GM12878 (cell line): ENCODE data around the gene PTPRN2. TPM values are rescaled to one million over a fixed set of nuclear protein-coding genes. Genes with fewer than 3 reads are reported as not detected.

Experiments
- ATAC-seq: fragments of 200-7000 bp; cut with Tn5 transposase; 3 replicates; pipeline ENCODE4 v1.9.1; 2020; ENCODE audit warnings: mild to moderate bottlenecking, moderate library complexity
- BruUV-seq: library from RNA; stranded (reverse); fragments of 400-500 nt; replicated peaks from 2 replicates; lab custom pipeline; 2021; lab: Mats Ljungman, UMichigan
- CTCF ChIA-PET: fragments of 300-600 bp; sonication (Branson Sonifier 250); formaldehyde crosslinking; extraction: SDS; loops from one replicate; lab custom pipeline; 2021; ENCODE audit warnings: inconsistent platforms; lab: Yijun Ruan, JAX
- POLR2A ChIA-PET: fragments of 350-600 bp; formaldehyde crosslinking; extraction: SDS; loops from one replicate; lab custom pipeline; 2021; ENCODE audit warnings: inconsistent platforms; lab: Charles Lee
- RAD21 ChIA-PET: fragments of 300-600 bp; sonication (Branson Sonifier 250); formaldehyde crosslinking; loops from one replicate; lab custom pipeline; 2023; ENCODE audit warnings: antibody characterized with exemption; ENCODE audit not compliant: unreplicated experiment; lab: Charles Lee
- SMC1A ChIA-PET: fragments of 300-600 bp; sonication (Branson Sonifier 250); formaldehyde crosslinking; loops from one replicate; lab custom pipeline; 2023; ENCODE audit not compliant: unreplicated experiment, uncharacterized antibody; lab: Charles Lee
- DNase-seq: peaks from one replicate; pipeline ENCODE4 v3.0.0-alpha.2; 2011; ENCODE audit warnings: low read depth, low spot score
- FAIRE-seq: peaks from 3 replicates; lab custom pipeline; 2011; peaks lifted over from hg19 to GRCh38; lab: Jason Lieb, UNC
- H2AFZ ChIP-seq: 2 replicates; pipeline ENCODE4 v1.6.0; 2011; ENCODE audit warnings: low read depth, low read length, control low read depth; ENCODE audit not compliant: control insufficient read depth
- H3K27ac ChIP-seq: 2 replicates; pipeline ENCODE4 v1.5.1; 2011; ENCODE audit warnings: control low read depth; ENCODE audit not compliant: control insufficient read depth, insufficient read depth
- H3K27me3 ChIP-seq, 2 experiments: replicated peaks in 1 of 2; 2 replicates each; pipeline versions ENCODE4 v1.6.0 to v1.6.1; 2011; ENCODE audit warnings: low read length in 1 of 2; ENCODE audit not compliant: control insufficient read depth in 2 of 2, insufficient read depth in 2 of 2
- H3K36me3 ChIP-seq, 2 experiments: 2 replicates each; pipeline ENCODE4 v1.5.1; 2011; ENCODE audit warnings: low read length in 1 of 2; ENCODE audit not compliant: control insufficient read depth in 2 of 2, insufficient read depth in 2 of 2
- H3K4me1 ChIP-seq: 2 replicates; pipeline ENCODE4 v1.6.1; 2011; ENCODE audit warnings: mild to moderate bottlenecking, low read length, moderate library complexity, mixed read lengths; ENCODE audit not compliant: control insufficient read depth, insufficient read depth
- H3K4me2 ChIP-seq: 2 replicates; pipeline ENCODE4 v1.6.0; 2011; ENCODE audit warnings: control low read depth; ENCODE audit not compliant: control insufficient read depth, insufficient read depth
- H3K4me3 ChIP-seq: fragments of 200-600 bp; sonication (generic); 2 replicates; pipeline ENCODE4 v1.5.1; 2016
- H3K79me2 ChIP-seq: 2 replicates; pipeline ENCODE4 v1.6.0; 2011; ENCODE audit warnings: low read length; ENCODE audit not compliant: control insufficient read depth, insufficient read depth
- H3K9ac ChIP-seq: 2 replicates; pipeline ENCODE4 v1.8.0; 2011; ENCODE audit warnings: low read length, control low read depth, mixed read lengths; ENCODE audit not compliant: control insufficient read depth, insufficient read depth
- H3K9me3 ChIP-seq: replicated peaks from 3 replicates; pipeline ENCODE4 v1.5.1; 2011; ENCODE audit warnings: mild to moderate bottlenecking, low read length; ENCODE audit not compliant: control insufficient read depth, insufficient read depth
- H4K20me1 ChIP-seq: 2 replicates; pipeline ENCODE4 v1.6.0; 2011; ENCODE audit not compliant: control insufficient read depth, insufficient read depth
- CBX5 ChIP-seq: sonication (generic); IDR thresholded peaks from 2 replicates; pipeline ENCODE4 v1.6.1; 2016; ENCODE audit warnings: low read depth, moderate library complexity, mild to moderate bottlenecking, inconsistent platforms
- CEBPB ChIP-seq, 2 experiments: fragments of 150-350 bp in 1 of 2; IDR thresholded peaks; 2 replicates each; pipeline ENCODE4 v1.6.1; 2012 to 2014; ENCODE audit warnings: low read depth in 2 of 2, low read length in 2 of 2, borderline replicate concordance in 1 of 2, inconsistent platforms in 1 of 2
- CREM ChIP-seq: IDR thresholded peaks from 2 replicates; pipeline ENCODE4 v1.6.1; 2014; ENCODE audit warnings: antibody characterized with exemption, low read depth
- HDAC2 ChIP-seq: fragments of 200-600 bp; sonication (generic); IDR thresholded peaks from 2 replicates; pipeline ENCODE4 v1.6.1; 2017
- MEF2B ChIP-seq: fragments of 450-650 bp; IDR thresholded peaks from 2 replicates; pipeline ENCODE4 v1.6.1; 2018; ENCODE audit warnings: mild to moderate bottlenecking, moderate library complexity; ENCODE audit not compliant: partially characterized antibody, poor library complexity, severe bottlenecking
- MTA3 ChIP-seq: IDR thresholded peaks from 2 replicates; pipeline ENCODE4 v1.6.1; 2012; ENCODE audit warnings: low read length, inconsistent platforms, borderline replicate concordance
- MXI1 ChIP-seq: fragments of 150-350 bp; IDR thresholded peaks from 2 replicates; pipeline ENCODE4 v1.6.1; 2011; ENCODE audit warnings: low read depth, mild to moderate bottlenecking, inconsistent platforms, low read length, improper control_type of control experiment
- RB1 ChIP-seq: fragments of 450-650 bp; formaldehyde crosslinking; IDR thresholded peaks from 2 replicates; pipeline ENCODE4 v1.6.1; 2017; ENCODE audit warnings: mild to moderate bottlenecking, borderline replicate concordance
- RUNX3 ChIP-seq: IDR thresholded peaks from 2 replicates; pipeline ENCODE4 v1.6.1; 2012; ENCODE audit warnings: low read length, inconsistent platforms
- SMAD5 ChIP-seq: IDR thresholded peaks from 2 replicates; pipeline ENCODE4 v1.6.1; 2016; ENCODE audit warnings: antibody characterized with exemption, low read depth
- SREBF2 ChIP-seq: IDR thresholded peaks from 2 replicates; pipeline ENCODE4 v1.6.1; 2012; ENCODE audit warnings: mild to moderate bottlenecking, low read length
- TCF7 ChIP-seq: IDR thresholded peaks from 2 replicates; pipeline ENCODE4 v1.6.1; 2014; ENCODE audit warnings: antibody characterized with exemption, borderline replicate concordance
- WGBS: methylation state at CpG from one replicate; pipeline ENCODE4 v1.1.6; 2016; ENCODE audit warnings: low lambda C conversion rate; ENCODE audit not compliant: insufficient replicate concordance, insufficient coverage; ENCODE audit errors: missing lambda C conversion rate; 5-methylcytosine and 5-hydroxymethylcytosine counted together
- in situ Hi-C: fragments of 300-500 bp; cut with MboI; formaldehyde crosslinking; loops from 9 replicates; pipeline ENCODE4 v1.14.3; 2018; ENCODE audit warnings: mixed read lengths
- intact Hi-C: fragments of 100-400 bp; cut with micrococcal nuclease; formaldehyde crosslinking; loops from one replicate; pipeline ENCODE4 v1.14.2; 2022; ENCODE audit not compliant: unreplicated experiment
- polyA plus RNA-seq, 11 experiments: library from polyadenylated mRNA; depleted of rRNA in 4 of 11; unstranded in 6 of 11; stranded (reverse) in 5 of 11; fragments of >200 nt; fragmentation: Nextera tagmentation in 4 of 11; fragmentation: Illumina TruSeq in 1 of 11; extraction: Ambion mirVana in 4 of 11; extraction: Trizol in 1 of 11; gene quantifications; 1 replicate in 1 of 11; 2 replicates in 10 of 11; pipeline versions ENCODE4 v1.2.1 to v1.2.3, GENCODE V29; 2011 to 2016; ENCODE audit warnings: inconsistent platforms in 2 of 11, missing spikeins in 2 of 11, low read depth in 1 of 11
- total RNA-seq, 4 experiments: library from RNA; depleted of rRNA in 3 of 4; stranded (reverse); fragments of >200 nt in 3 of 4; fragmentation: Illumina TruSeq in 1 of 4; extraction: Trizol in 1 of 4; gene quantifications; 2 replicates each; pipeline versions ENCODE4 v1.2.1 to v1.2.3, GENCODE V29; 2013 to 2021
- TF ChIP-seq, protein P1 (sequence below): fragments of 450-650 bp; IDR thresholded peaks from 2 replicates; pipeline ENCODE4 v1.6.1; 2017; ENCODE audit warnings: mild to moderate bottlenecking
- TF ChIP-seq, protein P2 (sequence below): fragments of 450-650 bp; IDR thresholded peaks from 2 replicates; pipeline ENCODE4 v1.6.1; 2018; ENCODE audit warnings: mild to moderate bottlenecking, low read depth, moderate library complexity; ENCODE audit not compliant: partially characterized antibody
- TF ChIP-seq, protein P3 (sequence below): fragments of 150-350 bp; IDR thresholded peaks from 2 replicates; pipeline ENCODE4 v1.6.1; 2016; ENCODE audit warnings: low read depth, low read length

The PTPRN2 gene
- total and polyA plus RNA-seq, 10 of the 15 experiments (the other 5 are each of a cell fraction or from before 2014, with no cell fraction given) = 5.4 TPM; not detected in 9

DNA sequence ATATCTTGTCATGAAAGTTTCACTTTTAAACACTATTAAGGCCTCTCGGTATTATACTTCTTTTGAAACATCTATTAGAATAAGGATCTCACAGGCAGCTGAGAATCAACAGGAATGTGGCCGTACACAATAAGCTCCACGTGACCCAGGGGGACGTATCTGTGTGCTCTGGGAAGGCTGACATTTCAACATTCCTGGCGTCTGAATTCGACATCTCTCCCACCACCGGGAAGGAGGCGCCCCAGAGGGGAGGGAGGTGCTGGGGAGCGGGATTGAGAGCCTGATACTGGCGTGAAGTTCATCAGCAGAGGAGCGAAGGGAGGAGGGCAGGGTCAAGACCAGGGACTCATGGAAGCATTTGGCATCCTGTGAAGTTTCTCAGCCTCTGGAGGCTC is 849.6 kb downstream of the PTPRN2 start (continued):
- TF ChIP-seq, protein P1, sequence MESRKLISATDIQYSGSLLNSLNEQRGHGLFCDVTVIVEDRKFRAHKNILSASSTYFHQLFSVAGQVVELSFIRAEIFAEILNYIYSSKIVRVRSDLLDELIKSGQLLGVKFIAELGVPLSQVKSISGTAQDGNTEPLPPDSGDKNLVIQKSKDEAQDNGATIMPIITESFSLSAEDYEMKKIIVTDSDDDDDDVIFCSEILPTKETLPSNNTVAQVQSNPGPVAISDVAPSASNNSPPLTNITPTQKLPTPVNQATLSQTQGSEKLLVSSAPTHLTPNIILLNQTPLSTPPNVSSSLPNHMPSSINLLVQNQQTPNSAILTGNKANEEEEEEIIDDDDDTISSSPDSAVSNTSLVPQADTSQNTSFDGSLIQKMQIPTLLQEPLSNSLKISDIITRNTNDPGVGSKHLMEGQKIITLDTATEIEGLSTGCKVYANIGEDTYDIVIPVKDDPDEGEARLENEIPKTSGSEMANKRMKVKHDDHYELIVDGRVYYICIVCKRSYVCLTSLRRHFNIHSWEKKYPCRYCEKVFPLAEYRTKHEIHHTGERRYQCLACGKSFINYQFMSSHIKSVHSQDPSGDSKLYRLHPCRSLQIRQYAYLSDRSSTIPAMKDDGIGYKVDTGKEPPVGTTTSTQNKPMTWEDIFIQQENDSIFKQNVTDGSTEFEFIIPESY = no peak
- TF ChIP-seq MEF2B = no peak
- TF ChIP-seq CREM = no peak
- no peak for TF ChIP-seq RUNX3

DNA sequence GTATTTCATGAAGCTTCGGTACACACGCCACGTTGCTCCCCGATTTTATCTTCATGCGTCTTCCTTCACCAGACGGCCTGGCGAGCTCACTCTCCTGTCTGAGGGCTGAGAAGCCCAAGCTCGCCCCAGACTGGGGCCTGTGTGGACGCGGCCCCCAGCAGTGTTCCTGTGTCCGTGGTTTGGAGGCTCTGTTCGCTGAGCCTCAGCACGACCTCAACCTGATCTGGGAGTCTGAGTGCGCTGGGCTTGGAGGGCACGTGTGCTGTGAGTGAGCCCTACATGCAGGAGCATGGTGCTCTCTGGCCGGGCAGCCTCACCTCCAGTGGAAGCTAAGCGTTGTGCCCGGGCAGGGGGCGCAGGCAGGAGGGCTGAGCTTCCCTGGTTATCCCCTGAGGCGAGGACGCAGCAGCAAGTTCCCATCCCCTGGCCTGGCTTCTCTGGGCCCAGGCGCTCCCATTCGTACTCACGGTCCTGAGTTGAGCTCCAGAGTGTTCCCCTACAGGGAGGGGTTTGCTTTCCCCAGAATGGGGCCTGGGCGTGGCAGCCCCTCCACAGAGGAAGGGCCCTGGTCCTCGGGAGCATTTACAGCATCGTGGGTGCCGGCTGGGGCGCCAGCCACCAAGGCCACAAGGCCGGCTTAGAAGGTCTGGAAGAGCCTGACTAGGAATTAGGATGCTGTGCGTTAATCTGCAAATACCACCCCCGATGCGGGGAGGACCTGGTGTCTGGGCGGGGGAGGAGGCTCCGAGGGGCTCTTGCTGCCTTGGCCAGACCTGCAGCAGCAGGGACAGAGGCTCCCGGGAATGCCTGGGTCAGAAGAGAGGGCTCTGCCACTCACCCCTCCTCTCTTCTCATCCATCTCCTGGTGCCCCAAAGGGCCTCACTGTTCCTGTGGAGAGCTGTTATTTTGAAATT is 850.2 kb downstream of the PTPRN2 start:
- ChIA-PET RAD21 (no interaction called here), SMC1A (no interaction called here), POLR2A (no interaction called here), CTCF (no interaction called here)
- H4K20me1 ChIP-seq = no peaks in the 10 kb centered on the region
- no peak overlapping the region for H3K9ac ChIP-seq
- no peak for ATAC-seq
- intact Hi-C loops (no loop called here), in situ Hi-C loops (no loop called here)
- H3K27ac ChIP-seq = no peak overlapping the region
- no peaks in the 10 kb centered on the region for H3K27me3 ChIP-seq
- H2AFZ ChIP-seq = no peak overlapping the region
- H3K9me3 ChIP-seq = no peaks in the 10 kb centered on the region; the same call in 2 of the 3 replicates
- H3K36me3 ChIP-seq = no peaks in the 10 kb centered on the region
- 52% methylated on average over 36 of the region's 36 CpGs for WGBS
- no peak overlapping the region for H3K4me2 ChIP-seq
- no TSS peak for BruUV-seq
- FAIRE-seq = no peak
- DNase-seq = no peak
- H3K4me3 ChIP-seq = no peak overlapping the region
- no peaks in the 10 kb centered on the region for H3K4me1 ChIP-seq
- no peaks in the 10 kb centered on the region for H3K79me2 ChIP-seq
- no peak for TF ChIP-seq TCF7
- TF ChIP-seq, protein P2, sequence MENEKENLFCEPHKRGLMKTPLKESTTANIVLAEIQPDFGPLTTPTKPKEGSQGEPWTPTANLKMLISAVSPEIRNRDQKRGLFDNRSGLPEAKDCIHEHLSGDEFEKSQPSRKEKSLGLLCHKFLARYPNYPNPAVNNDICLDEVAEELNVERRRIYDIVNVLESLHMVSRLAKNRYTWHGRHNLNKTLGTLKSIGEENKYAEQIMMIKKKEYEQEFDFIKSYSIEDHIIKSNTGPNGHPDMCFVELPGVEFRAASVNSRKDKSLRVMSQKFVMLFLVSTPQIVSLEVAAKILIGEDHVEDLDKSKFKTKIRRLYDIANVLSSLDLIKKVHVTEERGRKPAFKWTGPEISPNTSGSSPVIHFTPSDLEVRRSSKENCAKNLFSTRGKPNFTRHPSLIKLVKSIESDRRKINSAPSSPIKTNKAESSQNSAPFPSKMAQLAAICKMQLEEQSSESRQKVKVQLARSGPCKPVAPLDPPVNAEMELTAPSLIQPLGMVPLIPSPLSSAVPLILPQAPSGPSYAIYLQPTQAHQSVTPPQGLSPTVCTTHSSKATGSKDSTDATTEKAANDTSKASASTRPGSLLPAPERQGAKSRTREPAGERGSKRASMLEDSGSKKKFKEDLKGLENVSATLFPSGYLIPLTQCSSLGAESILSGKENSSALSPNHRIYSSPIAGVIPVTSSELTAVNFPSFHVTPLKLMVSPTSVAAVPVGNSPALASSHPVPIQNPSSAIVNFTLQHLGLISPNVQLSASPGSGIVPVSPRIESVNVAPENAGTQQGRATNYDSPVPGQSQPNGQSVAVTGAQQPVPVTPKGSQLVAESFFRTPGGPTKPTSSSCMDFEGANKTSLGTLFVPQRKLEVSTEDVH = no peak
- no peak for TF ChIP-seq MXI1
- TF ChIP-seq MTA3 = no peak
- TF ChIP-seq HDAC2 = no peak
- TF ChIP-seq SREBF2 = no peak
- TF ChIP-seq CBX5 = no peak
- TF ChIP-seq RB1 = no peak
- TF ChIP-seq CEBPB (IDR thresholded peaks at IDR 0.05; ENCODE audit: borderline replicate concordance in 1 of 2, low read depth in 2 of 2, low read length in 2 of 2) = no peak
- no peak for TF ChIP-seq SMAD5
- TF ChIP-seq, protein P3, sequence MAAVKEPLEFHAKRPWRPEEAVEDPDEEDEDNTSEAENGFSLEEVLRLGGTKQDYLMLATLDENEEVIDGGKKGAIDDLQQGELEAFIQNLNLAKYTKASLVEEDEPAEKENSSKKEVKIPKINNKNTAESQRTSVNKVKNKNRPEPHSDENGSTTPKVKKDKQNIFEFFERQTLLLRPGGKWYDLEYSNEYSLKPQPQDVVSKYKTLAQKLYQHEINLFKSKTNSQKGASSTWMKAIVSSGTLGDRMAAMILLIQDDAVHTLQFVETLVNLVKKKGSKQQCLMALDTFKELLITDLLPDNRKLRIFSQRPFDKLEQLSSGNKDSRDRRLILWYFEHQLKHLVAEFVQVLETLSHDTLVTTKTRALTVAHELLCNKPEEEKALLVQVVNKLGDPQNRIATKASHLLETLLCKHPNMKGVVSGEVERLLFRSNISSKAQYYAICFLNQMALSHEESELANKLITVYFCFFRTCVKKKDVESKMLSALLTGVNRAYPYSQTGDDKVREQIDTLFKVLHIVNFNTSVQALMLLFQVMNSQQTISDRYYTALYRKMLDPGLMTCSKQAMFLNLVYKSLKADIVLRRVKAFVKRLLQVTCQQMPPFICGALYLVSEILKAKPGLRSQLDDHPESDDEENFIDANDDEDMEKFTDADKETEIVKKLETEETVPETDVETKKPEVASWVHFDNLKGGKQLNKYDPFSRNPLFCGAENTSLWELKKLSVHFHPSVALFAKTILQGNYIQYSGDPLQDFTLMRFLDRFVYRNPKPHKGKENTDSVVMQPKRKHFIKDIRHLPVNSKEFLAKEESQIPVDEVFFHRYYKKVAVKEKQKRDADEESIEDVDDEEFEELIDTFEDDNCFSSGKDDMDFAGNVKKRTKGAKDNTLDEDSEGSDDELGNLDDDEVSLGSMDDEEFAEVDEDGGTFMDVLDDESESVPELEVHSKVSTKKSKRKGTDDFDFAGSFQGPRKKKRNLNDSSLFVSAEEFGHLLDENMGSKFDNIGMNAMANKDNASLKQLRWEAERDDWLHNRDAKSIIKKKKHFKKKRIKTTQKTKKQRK = no peak
